A204.1 (cell line): ENCODE data around the gene DDAH2.

ENCODE experiments used
- FAIRE-seq: peaks from 2 replicates; lab custom pipeline; 2012; peaks lifted over from hg19 to GRCh38; lab: Jason Lieb, UNC

Gene DDAH2

DNA sequence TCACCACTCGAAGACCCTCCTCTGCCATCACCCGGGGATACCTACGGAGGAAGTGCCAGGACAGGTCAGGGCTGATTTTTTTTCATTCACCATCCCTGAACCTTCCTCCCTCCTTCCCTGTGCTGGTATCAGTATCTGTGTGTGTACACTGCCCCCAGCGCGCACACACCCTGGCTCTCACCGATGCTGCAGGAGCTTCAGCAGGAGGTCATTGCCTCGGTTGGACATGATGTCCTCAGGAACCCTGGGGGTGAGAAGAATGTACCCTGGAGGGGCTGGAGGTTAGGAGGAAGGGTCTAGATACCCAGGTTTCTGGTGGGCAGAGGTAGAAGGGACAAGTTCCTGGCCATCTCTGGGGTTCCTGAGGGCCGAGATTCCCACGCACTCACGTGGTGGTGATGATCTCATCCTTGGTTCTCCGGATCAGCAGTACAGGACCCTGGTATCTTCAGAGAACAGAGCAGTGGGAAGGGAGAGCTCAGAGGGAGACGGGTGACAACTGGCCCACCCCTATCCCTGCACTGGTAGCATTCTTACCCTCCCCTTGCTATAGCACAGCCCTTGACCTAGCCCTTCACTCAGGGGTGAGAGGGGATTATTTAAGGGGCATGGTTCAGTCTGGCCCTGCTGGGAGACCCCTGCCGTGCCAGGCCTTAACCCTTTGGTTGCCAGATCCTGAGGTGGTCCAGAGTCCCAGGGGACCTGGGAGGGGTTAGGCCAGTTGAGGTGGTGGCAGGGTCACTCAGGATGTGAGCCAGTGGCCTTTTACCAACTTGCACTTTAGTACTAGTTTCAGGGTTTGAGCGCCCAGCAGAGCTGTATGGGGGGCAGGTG is 41.0 kb downstream of the DDAH2 start:
- no peak for FAIRE-seq

GRCh38 chr6:31687321-31687720 is 41.8 kb downstream of the DDAH2 start:
- FAIRE-seq = no peak

DNA sequence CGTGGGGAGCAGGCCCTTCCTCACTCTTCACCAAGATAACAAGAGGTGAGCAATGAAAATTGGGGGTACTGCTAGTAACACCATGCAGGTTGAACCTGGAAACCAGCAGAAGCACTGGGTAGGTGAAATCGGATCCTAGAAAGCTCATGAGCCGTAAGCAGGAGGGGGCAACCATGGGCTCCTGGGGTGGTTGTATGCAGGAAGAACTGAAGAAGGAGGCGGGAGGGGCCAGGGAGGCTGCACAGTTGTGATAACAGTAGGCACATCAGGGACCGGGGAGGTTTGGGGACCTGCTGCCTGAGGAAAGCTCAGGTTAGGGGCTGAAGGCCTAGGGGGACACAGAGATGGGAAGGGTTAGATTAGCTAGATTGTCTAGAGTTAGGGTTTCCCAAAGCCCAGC is 42.6 kb downstream of the DDAH2 start:
- FAIRE-seq = no peak

GRCh38 chr6:31683591-31683990 is 45.5 kb downstream of the DDAH2 start:
- no peak for FAIRE-seq

- FAIRE-seq = no peak
Observed at GRCh38 chr6:31681135-31681671, 47.9 kb downstream of the DDAH2 start.

- FAIRE-seq = no peak
Observed at GRCh38 chr6:31680226-31681134, 48.6 kb downstream of the DDAH2 start, which contains the start of gene LY6G5C. LY6G5C (minus strand) TSS chr6:31681067; CDS start chr6:31680373, 694 bp downstream.

- FAIRE-seq = no peak
Observed at GRCh38 chr6:31677955-31678354, 51.1 kb downstream of the DDAH2 start.
